ENCODE measurements around the gene MPZL3.

Gene MPZL3

GRCh38 chr11:118264569-118265465, 12.7 kb upstream of the MPZL3 start:
- DNase-seq = no peak

GRCh38 chr11:118263695-118264568, 11.8 kb upstream of the MPZL3 start, which contains the start of gene MPZL2:
Gene MPZL2 (minus strand): TSS chr11:118264297. CDS start chr11:118264153, 144 bp downstream.
- no peak for DNase-seq

DNA sequence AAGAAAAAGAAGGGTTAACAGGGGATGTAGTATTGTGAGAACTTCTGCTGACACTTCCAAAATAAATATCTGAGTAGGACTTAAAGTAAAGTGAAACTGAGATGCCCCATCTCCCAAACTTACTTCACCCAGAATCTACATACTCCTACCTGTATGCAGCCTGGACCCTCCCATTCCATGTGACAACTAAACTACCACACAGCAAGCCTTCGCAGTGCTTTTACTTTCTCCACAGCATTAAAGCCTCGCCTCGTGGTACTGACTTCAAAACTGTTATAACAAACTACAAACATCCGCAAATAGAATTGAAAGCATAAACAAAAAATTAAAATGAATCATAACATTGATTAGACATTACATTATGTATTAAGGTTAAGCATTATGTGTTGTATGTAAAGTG, 10.9 kb upstream of the MPZL3 start:
- no peak for DNase-seq

DNA sequence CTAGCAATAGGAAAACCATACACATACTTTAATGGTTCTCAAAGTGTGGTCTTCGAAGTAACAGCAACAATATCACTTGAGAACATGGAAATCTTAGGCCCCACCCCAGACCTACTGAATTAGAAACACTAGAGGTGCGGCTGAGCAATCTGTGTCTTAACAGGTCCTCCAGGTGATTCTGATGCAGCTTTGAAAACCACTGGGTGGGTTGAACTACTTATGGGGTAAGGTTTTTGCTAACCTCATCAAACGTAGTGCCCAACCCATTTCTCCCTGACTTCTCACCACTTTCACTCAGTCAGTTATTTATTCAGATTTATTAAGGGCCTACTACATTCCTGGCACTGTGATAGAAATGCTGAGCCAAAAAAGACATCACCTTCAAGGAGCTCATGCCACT, 8.2 kb upstream of the MPZL3 start:
- no peak for DNase-seq

- DNase-seq = no peak
These were observed 7.0 kb upstream of the MPZL3 start for GRCh38 chr11:118259138-118259537.

GRCh38 chr11:118258410-118258809, 6.2 kb upstream of the MPZL3 start:
- peak; percentile 35 for DNase-seq

DNA sequence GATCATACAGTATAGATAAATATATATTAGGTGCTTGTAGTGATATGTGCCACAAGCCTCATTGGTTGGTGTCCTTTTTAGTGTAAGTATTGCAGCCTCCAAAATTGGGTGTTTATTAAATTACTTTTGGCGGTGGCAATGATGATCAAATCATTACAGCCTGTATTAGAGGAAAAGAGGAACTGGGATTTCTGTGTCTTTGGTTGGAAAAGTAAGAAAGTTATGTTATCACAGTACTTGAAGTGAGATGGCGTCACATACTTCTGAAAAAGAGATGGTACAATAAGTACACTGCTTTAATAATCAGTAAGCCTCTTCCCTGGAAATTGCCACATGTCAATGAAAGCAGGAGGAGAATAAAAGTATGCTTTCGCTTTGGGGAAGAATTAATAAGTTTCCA, 523 bp upstream of the MPZL3 start:
- DNase-seq = no peak

DNA sequence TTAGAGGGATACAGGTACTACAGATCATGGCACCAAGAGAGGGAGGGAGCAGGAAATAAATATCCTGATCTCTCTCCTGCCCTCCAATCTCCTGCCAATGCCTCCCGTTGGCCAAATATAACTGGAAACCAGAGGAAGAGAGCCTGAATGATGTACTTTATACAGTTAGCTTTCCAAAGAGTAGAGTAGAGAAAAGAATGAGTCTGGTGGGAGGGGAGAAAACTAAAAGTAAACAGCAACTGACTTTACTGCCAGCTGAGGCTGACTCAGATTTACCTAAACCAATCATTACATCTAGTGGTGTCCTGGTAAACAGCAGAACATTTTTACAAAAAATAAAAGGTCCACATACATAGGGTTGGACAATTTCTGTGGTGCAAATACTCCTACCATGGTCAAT, 5.1 kb downstream of the MPZL3 start:
- DNase-seq = no peak

GRCh38 chr11:118245936-118246562, 6.1 kb downstream of the MPZL3 start:
- DNase-seq = no peak

DNA sequence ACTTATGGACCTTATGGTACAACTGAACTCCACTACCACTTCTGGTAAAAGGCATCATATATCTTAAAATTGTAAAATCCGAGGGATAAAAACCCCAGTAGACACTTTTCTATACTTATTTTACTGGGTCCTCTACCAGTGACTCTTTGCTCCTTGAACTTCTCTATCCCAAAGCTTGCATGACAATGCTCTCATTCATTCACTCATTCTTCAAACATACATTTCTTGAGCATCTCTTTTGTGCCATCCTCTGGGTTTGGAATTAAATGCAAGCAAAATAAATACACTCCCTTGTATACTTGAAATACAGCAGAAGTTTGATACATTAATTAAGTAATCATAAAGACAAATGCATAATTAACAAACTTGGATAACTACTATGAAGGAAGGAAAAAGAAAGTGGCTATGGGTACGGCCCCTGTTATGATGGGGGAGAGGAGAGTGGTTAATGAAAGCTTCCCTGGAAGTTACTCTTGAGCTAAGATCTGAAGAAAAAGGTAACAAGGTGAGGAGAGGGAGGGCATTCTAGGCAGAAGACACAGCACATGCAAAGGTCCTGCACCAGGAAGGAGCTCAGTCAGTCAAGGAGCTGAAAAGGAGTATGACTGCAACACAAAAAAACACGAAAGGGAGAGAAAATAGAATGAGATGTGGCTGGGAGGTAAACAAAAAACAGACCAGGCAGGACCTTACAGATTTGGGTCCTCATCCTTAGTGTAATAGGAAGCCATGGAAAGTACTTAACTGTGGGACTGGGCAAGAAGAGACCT, 8.0 kb downstream of the MPZL3 start:
- no peak for DNase-seq

- no peak for DNase-seq
These were observed 9.0 kb downstream of the MPZL3 start for GRCh38 chr11:118243161-118243560.

- no peak for DNase-seq
These were observed 10.4 kb downstream of the MPZL3 start for GRCh38 chr11:118241764-118242098.

DNA sequence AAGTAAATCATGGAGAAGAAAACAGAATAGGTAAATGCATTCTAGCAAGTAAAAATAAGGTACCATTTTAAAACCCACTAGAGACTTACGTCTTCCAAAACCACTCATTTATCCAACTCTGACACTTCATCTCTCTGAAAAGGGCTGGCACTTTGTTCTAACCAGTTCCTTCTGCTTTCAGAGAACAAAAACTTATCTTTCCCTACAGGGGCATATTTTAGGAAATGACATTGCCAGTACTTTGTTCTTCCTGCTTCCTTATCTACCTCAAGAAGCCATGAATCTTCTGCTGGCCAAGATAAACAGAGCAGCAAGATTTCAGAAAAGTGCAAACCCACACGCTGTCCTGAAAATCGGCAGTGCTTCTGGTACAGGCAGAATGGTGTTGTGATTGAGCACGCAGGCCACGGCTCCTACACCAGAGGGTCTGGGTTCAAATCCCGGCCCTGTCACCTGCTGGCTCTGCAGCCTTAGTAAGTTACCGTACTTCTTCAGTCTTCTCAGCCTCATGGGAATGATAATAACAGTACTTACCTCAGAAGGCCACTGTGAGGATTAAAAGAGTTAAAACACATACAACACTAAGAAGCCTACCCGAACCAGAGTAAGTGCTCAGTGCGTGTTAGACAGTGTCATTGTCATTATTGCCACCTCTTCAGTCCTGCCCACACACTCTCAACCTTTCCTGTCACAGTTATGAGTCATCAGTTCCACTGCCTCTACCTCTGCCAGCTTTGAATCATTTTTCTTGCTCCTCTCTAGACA, 11.0 kb downstream of the MPZL3 start:
- peak; percentile 89 for DNase-seq

DNA sequence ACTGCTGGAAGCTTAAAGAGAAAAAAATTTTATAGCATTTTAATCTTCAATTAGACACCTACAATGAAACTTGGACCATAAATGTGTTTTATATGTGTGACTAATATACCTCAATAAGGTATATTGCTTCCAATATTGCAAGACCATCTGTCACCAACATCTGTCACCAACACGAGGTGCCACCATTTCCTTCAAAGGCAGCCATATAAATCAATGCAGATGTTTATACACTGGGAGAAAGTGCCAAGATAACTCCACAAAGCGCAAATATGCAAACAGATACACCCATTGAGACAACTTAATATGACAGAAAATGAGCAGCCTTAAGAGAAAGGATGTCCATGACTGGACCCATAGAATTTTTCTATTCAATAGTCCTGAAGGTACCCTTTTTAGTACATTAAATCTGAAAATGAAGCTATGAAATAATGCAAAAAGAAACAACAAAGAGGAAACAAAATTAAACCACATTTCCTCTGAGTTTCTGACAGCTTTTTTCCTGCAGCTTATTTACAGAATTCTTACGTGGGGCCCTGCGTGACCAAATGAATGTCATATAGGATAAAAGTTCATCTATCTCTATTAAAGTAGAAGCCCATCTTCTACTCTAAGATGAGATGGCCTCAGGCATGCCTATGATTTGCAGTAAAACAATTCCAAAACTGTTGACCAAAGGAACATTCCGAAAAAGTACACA, 12.5 kb downstream of the MPZL3 start:
- no peak for DNase-seq

DNA sequence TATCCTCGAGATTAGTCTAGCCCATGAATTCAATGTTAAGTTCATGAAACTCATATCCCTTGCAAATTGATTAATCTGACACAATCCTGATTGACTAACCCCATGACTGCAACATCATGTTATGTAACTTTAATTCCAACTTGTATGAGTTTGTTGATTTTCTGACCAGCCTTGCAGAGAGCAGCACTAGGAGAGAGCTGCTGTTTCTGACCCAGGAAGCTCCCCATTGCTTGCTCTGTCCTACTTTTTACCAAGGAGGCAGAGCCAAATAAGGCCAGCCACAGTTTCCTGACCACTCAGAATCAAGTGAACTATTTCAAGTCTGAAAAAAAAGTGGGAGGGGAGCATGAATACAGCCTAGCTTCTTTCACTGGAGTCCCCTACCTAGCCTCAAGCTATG, 13.2 kb downstream of the MPZL3 start:
- DNase-seq = no peak

- no peak for DNase-seq
These were observed 13.7 kb downstream of the MPZL3 start for GRCh38 chr11:118238421-118238820.

DNA sequence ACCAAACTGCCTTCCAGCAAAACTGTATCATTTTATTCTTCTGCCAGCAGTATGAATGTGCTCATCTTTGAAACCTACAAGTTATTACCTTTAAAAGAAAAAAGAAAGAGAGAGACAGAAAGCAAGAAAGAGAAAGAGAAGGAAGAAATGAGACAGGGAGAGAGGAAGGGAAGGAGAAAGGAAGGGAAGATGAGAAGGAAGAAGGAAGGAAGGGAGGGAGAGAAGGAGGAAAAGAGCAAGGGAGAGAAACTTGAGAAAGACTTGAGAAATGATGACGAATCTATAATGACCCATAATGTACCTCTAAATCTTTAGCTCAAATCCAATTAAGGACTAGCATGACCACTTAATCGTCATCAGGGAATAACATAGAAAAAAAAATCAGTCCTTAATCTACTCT, 16.0 kb downstream of the MPZL3 start:
- no peak for DNase-seq

DNA sequence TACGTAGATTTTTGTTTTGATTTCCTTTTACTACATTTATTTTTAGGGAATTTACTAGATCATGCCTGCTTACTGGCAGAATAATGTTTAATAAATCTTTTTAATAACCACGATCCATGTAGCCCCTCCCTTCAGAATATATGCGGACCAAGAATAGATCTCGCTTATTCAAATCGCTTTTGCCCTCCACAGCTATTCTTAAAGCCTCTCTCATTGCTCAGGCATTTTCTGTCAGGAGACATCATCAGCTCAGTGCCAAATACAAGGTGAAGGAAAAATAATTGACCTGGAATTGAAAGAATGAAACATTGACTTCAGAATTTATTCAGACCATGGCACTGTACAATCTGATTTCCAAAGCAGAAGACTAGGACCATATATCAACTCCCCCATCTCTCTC, 17.3 kb downstream of the MPZL3 start:
- DNase-seq = no peak

DNA sequence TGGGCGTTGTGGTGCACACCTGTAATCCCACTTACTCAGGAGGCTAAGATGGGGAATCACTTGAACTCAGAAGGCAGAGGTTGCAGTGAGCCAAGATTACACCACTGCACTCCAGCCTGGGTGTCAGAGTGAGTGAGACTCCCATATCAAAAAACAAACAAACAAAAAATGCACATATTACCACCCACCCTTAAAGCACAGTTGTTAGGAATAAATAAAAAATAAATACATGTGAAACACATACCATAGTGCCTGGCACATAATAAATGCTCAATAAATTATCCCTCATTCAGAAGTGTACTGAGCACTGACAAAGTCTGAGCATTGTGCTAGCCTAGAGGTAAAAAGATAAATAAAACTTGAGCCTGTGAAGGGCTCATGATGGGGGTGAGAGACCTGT, 18.3 kb downstream of the MPZL3 start:
- DNase-seq = no peak

DNA sequence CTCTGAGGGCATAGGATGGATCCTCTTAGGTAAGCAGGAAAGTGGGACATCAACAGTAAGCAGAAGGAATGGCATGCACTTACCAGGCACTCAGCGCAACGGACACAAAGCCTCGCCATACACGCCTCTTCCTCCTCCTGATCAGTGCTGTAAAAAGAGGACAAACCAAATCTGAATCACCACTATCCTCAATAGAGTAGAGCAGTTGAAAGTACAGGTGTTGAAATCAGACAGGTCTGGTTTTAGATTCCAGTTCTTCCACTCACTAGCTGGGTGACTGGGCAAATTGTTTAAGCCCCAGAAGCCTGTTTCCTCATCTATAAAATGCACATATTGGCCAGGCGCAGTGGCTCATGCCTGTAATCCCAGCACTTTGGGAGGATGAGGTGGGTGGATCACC, 18.8 kb downstream of the MPZL3 start:
- DNase-seq = no peak

DNA sequence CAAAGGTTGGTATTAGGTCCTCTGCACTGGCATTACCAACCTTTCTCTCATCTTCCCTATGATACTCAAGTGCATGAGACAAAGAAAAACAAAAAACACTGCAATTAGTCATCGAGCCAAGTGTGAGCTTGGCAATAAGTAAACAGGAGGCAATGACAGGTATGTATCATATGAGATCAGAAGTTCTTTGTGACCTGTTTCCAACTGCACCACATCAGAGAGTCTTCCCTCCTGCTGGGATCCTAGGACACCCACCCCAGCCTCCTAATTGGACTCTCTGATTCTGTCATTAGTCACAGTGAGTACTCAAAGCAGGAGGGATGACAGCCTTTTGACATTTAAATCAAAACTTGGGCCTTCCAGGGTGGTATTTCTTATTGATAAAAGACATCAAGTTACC, 19.5 kb downstream of the MPZL3 start:
- DNase-seq = no peak
